22Rv1 (cell line): ENCODE results near the gene APBA2.

Experiments
- CTCF ChIP-seq: fragments of 450-650 bp; IDR thresholded peaks from 2 replicates; pipeline ENCODE4 v1.5.1; 2017; ENCODE audit warnings: mild to moderate bottlenecking
- ZFX ChIP-seq: fragments of 450-650 bp; IDR thresholded peaks from 2 replicates; pipeline ENCODE4 v1.6.1; 2017; ENCODE audit warnings: antibody characterized with exemption, borderline replicate concordance

DNA sequence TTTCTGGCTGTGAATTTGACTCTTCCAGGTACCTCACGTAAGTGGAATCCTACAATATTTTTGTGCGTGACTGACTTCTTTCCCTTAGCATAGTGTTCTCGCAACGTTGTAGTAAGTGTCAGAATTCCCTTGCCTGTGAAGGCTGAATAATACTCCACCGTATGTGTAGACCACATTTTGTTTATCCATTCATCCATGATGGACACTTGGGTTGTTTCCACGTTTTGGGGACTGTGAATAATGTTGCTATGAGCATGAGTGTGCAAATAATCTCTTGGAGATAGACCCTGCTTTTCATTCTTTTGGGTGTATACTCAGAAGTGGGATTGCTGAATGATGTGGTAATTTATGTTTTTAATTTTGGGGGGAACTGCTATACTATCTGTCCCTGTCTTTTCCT is 82.2 kb downstream of the APBA2 start:
- TF ChIP-seq CTCF (no peak), ZFX (no peak)
